Retinal pigment epithelial cell (primary cell): ENCODE data around the gene CDIPT.
"Not testable (repeated sequence)": the region's sequence is repeated elsewhere in the genome, so short reads cannot be mapped to it uniquely, and the experiment has no call there.

Experiments
- DNase-seq: peaks from one replicate; pipeline ENCODE4 v3.0.0-alpha.2; 2010; ENCODE audit warnings: low read depth
- H3K4me3 ChIP-seq: 2 replicates; pipeline ENCODE4 v1.5.1; 2011; ENCODE audit warnings: mild to moderate bottlenecking, low read length, control low read depth, moderate library complexity
- TF ChIP-seq, protein P1 (sequence below): conservative IDR thresholded peaks from 2 replicates; pipeline ENCODE4 v1.5.1; 2011; ENCODE audit warnings: low read depth, low read length, control low read depth, inconsistent platforms

Gene CDIPT

DNA sequence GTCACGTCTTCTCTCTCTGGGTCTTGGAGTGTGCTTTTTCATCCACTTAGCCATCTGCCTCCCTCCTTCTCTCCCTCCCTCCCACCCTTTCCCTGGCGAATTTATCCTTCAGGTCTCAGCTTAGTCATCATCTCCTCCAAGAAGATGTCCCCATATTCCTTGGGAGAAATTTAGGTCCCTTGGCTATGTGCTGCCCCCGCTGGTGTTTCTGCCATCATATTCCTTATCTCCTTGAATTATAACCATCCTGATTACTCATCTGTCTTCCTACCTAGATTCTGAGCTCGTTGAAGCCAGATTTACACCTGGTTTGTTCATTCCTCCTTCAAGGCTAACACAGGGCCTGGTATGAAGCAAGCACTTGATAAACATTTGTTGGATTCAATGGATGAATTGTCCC is 31.3 kb upstream of the CDIPT start:
- DNase-seq = no peak
- no peak overlapping the region for H3K4me3 ChIP-seq
- TF ChIP-seq, protein P1, sequence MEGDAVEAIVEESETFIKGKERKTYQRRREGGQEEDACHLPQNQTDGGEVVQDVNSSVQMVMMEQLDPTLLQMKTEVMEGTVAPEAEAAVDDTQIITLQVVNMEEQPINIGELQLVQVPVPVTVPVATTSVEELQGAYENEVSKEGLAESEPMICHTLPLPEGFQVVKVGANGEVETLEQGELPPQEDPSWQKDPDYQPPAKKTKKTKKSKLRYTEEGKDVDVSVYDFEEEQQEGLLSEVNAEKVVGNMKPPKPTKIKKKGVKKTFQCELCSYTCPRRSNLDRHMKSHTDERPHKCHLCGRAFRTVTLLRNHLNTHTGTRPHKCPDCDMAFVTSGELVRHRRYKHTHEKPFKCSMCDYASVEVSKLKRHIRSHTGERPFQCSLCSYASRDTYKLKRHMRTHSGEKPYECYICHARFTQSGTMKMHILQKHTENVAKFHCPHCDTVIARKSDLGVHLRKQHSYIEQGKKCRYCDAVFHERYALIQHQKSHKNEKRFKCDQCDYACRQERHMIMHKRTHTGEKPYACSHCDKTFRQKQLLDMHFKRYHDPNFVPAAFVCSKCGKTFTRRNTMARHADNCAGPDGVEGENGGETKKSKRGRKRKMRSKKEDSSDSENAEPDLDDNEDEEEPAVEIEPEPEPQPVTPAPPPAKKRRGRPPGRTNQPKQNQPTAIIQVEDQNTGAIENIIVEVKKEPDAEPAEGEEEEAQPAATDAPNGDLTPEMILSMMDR = no peak

DNA sequence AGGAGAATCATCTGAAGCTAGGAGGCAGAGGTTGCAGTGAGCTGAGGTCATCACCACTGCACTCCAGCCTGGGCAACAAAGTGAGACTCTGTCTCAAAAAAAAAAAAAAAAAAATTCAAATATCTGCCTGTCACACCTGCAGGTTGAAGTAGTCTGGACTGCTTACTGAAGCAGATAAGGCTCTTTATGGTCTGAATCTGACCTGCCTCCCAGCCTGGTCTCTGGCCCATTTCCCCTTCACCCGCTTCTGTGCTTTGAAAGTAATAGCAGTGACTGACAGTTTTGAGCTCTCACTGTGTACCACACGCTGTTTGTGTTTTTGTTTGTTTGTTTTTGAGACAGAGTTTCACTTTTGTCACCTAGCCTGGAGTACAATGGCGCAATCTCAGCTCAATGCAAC is 30.5 kb upstream of the CDIPT start:
- no peak overlapping the region for H3K4me3 ChIP-seq
- TF ChIP-seq, protein P1 = no peak
- DNase-seq = no peak

DNA sequence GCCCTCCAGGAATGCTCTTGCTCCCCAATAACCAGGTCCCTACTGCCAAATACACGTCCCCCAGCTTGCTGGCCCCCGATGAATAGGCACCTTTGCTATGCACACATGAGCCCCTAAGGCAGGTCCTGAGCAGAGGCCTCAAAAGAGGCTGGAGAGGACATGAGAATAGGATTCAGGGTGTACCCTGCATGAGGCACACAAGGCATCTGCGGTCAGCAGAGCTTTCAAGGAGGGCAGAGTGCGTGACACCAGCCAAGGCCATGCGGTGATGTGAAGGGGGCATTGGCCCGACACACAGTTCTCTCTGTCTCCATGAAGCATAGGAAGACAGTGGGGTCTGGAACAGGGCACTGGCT is 29.4 kb upstream of the CDIPT start:
- no peak for DNase-seq
- TF ChIP-seq, protein P1 = no peak
- no peak overlapping the region for H3K4me3 ChIP-seq

DNA sequence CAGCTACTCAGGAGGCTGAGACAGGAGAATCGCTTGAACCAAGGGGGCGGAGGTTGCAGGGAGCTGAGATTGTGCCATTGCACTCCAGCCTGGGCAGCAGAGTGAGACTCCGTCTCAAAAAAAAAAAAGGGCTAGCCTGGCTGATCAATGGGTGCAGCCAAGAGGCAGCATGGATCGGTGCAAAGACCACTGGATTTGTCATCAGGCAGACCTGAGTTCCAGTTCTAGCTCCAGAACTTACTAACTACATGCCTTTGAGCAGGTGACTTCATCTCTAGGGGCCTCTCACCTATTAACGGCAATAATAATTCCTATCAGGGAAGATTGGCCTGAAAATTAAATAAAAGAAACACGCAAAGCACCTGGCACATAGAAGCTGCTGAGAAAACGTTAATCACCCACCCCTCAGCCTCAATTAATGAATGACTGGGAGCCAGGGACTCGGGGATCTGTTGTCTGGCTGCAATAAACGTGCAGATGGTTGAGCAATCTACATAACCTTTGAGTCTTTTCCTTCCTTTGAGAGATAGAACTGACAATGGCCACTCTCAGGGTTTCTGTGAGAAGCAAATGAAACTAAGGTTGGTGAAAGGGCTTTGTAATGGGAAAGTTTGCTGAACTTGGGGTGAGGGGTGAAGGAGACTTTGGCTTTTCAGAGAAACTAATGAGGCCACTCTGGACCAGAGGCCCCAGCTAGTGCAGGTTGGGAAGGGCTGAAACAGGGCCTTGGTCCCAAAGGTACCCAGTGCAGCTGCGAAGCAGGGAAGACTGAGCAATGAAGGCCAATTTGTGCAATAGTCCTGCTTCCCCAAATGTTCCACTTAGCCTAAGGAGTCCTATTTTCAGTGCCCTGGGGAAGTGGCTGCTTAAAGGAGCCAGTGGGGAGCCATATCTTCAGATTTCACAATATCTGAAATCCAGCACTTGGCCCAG is 28.8 kb upstream of the CDIPT start:
- H3K4me3 ChIP-seq = no peak overlapping the region
- no peak for DNase-seq
- TF ChIP-seq, protein P1 = no peak

DNA sequence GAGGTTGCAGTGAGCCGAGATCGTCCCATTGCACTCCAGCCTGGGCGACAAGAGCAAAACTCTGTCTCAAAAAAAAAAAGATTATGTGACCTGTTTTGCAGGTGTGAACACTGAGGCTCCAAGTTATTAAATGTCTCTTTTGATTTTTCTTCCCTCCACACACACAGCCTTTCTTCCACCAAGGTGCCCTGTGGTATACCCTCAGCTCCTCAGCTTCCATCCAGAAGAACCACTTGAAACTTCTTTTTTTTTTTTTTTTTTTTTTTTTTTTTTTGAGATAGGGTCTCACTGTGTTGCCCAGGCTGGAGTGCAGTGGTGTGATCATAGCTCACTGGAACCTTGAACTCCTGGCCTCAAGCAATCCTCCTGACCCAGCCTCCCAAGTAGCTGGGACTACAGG is 26.3 kb upstream of the CDIPT start:
- not testable (repeated sequence) for H3K4me3 ChIP-seq, DNase-seq

DNA sequence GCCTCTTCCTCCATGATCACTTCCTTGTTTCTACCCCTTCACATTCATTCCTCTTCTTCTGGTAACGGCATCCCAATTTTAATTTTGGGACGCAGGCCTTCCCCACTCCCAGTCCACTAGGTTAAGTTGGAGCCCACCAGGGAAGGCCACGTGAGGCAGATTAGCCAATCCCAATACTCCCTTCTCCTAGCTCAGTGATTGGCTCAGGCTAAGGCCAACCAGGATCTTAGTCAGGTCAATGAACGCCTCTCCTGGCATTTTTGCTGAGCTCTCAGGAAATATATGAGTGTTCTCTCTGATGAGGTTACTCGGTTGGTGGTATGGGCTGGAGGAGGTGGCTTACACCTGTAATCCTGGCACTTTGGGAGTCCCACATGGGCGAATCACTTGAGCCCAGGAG is 21.0 kb upstream of the CDIPT start:
- no peak overlapping the region for H3K4me3 ChIP-seq
- TF ChIP-seq, protein P1 = no peak

DNA sequence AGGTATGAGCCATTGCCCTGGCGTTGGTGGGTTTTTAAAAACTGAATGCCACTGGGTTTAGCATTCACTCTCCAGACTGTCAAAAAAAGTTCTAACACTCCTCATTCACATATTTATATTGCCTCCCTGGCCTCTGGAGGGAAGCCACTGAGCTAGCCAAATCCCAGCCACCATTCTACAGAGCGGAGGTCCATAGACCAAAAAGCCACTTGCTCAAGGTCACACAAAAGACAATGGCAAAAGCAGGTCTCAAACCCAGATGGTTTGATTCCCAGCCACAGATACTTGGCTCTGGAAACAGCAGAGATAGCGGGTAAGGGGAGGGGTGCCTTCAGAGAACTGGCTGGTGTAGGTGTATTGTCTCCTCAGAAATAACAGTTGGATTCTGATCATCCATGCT is 18.0 kb upstream of the CDIPT start:
- H3K4me3 ChIP-seq = no peak overlapping the region
- TF ChIP-seq, protein P1 = no peak
- no peak for DNase-seq

More for the DNA sequence above, 21.0 kb upstream of the CDIPT start:
- no peak for DNase-seq
